Caco-2 (cell line): ENCODE results near the gene LSM14B. TPM values are rescaled to one million over a fixed set of nuclear protein-coding genes. Genes with fewer than 3 reads are reported as not detected.

Experiments used
- BruUV-seq: library from RNA; stranded (reverse); fragments of 400-500 nt; replicated peaks from 2 replicates; lab custom pipeline; 2021; lab: Mats Ljungman, UMichigan
- CTCF ChIA-PET: fragments of 300-600 bp; sonication (Branson Sonifier 250); formaldehyde crosslinking; loops from one replicate; lab custom pipeline; 2022; ENCODE audit warnings: antibody characterized with exemption; lab: Charles Lee
- POLR2A ChIA-PET: fragments of 300-600 bp; sonication (Branson Sonifier 250); formaldehyde crosslinking; loops from one replicate; lab custom pipeline; 2022; ENCODE audit warnings: antibody characterized with exemption; lab: Charles Lee
- DNase-seq, 2 experiments: peaks; one replicate each; pipeline versions ENCODE4 v3.0.0 to v3.0.0-alpha.2; 2020 to 2022
- H3K27me3 ChIP-seq: replicated peaks from 2 replicates; pipeline ENCODE4 v1.6.0; 2011; ENCODE audit warnings: low read length; ENCODE audit not compliant: control insufficient read depth, insufficient read depth
- H3K36me3 ChIP-seq: 2 replicates; pipeline ENCODE4 v1.5.1; 2011; ENCODE audit warnings: low read length; ENCODE audit not compliant: control insufficient read depth, insufficient read depth
- H3K4me1 ChIP-seq: fragments of 250-450 bp; sonication (Bioruptor Pico); 2 replicates; pipeline ENCODE4 v1.5.1; 2020; ENCODE audit warnings: mild to moderate bottlenecking
- H3K4me3 ChIP-seq: 2 replicates; pipeline ENCODE4 v1.5.1; 2011; ENCODE audit warnings: low read depth, mild to moderate bottlenecking, control low read depth, low read length
- H3K9me3 ChIP-seq: fragments of 250-450 bp; sonication (Bioruptor Pico); 2 replicates; pipeline ENCODE4 v1.5.1; 2020; ENCODE audit warnings: mild to moderate bottlenecking, moderate library complexity
- H3K27ac Mint-ChIP-seq: one replicate; pipeline ENCODE4 v1.8.0; 2022; ENCODE audit warnings: mixed read lengths; ENCODE audit not compliant: unreplicated experiment
- H3K27me3 Mint-ChIP-seq: one replicate; pipeline ENCODE4 v1.8.0; 2022; ENCODE audit warnings: mixed read lengths; ENCODE audit not compliant: insufficient read depth, unreplicated experiment
- H3K36me3 Mint-ChIP-seq: one replicate; pipeline ENCODE4 v1.8.0; 2022; ENCODE audit warnings: mild to moderate bottlenecking, mixed read lengths; ENCODE audit not compliant: insufficient read depth, unreplicated experiment
- H3K4me1 Mint-ChIP-seq: one replicate; pipeline ENCODE4 v1.8.0; 2022; ENCODE audit warnings: low read depth, mixed read lengths; ENCODE audit not compliant: unreplicated experiment
- H3K4me3 Mint-ChIP-seq: one replicate; pipeline ENCODE4 v1.8.0; 2022; ENCODE audit warnings: mild to moderate bottlenecking, moderate library complexity, mixed read lengths; ENCODE audit not compliant: unreplicated experiment
- H3K9me3 Mint-ChIP-seq: one replicate; pipeline ENCODE4 v1.8.0; 2022; ENCODE audit warnings: mixed read lengths; ENCODE audit not compliant: unreplicated experiment
- CTCF ChIP-seq, 2 experiments: fragments of 200-600 bp in 1 of 2; IDR thresholded peaks; 1 replicate in 1 of 2; 2 replicates in 1 of 2; pipeline versions ENCODE4 v1.5.1 to v1.8.0; 2011 to 2022; ENCODE audit warnings: antibody characterized with exemption in 1 of 2, control low read depth in 1 of 2, inconsistent platforms in 1 of 2, low read depth in 1 of 2, low read length in 1 of 2, mild to moderate bottlenecking in 1 of 2, moderate library complexity in 1 of 2; ENCODE audit not compliant: insufficient read depth in 1 of 2, severe bottlenecking in 1 of 2, unreplicated experiment in 1 of 2
- intact Hi-C: fragments of 100-400 bp; cut with micrococcal nuclease; formaldehyde crosslinking; loops from one replicate; pipeline ENCODE4 v1.10.0; 2022; ENCODE audit not compliant: unreplicated experiment
- total RNA-seq: library from RNA; stranded (reverse); gene quantifications from 2 replicates; pipeline ENCODE4 v1.2.3, GENCODE V29; 2022

LSM14B gene
- total RNA-seq, 1 experiment from 2014 or later: 154 TPM

- Histone ChIP-seq H3K4me1 (no peaks in the 10 kb centered on the region), H3K27me3 (no peaks in the 10 kb centered on the region), H3K4me3 (no peak overlapping the region), H3K36me3 (peaks cover 23% of the 10 kb centered on the region), H3K9me3 (no peaks in the 10 kb centered on the region)
- intact Hi-C loops: no loop called here
- ChIA-PET POLR2A (no interaction called here), CTCF (no interaction called here)
- no peaks in the 10 kb centered on the region for H3K4me1 Mint-ChIP-seq
- no peak for DNase-seq
- no peaks in the 10 kb centered on the region for H3K27me3 Mint-ChIP-seq
- no peak for TF ChIP-seq CTCF (IDR thresholded peaks at IDR 0.05; ENCODE audit: insufficient read depth in 1 of 2, low read depth in 1 of 2, low read length in 1 of 2, severe bottlenecking in 1 of 2, unreplicated experiment in 1 of 2)
- H3K27ac Mint-ChIP-seq: no peak overlapping the region
- no peak overlapping the region for H3K4me3 Mint-ChIP-seq
- no TSS peak for BruUV-seq
- H3K36me3 Mint-ChIP-seq: peaks cover 85% of the 10 kb centered on the region
- no peaks in the 10 kb centered on the region for H3K9me3 Mint-ChIP-seq
Measured at GRCh38 chr20:62163986-62164762, 41.9 kb downstream of the LSM14B start.

GRCh38 chr20:62164879-62165761 lies 42.8 kb downstream of the LSM14B start:
- H3K9me3 Mint-ChIP-seq: no peaks in the 10 kb centered on the region
- H3K36me3 ChIP-seq: peaks cover 25% of the 10 kb centered on the region
- peaks cover 88% of the 10 kb centered on the region for H3K36me3 Mint-ChIP-seq
- intact Hi-C loops: no loop called here
- no peak overlapping the region for H3K27ac Mint-ChIP-seq
- no peaks in the 10 kb centered on the region for H3K27me3 Mint-ChIP-seq
- TF ChIP-seq CTCF (IDR thresholded peaks at IDR 0.05; ENCODE audit: insufficient read depth in 1 of 2, low read depth in 1 of 2, low read length in 1 of 2, severe bottlenecking in 1 of 2, unreplicated experiment in 1 of 2): no peak
- H3K4me1 Mint-ChIP-seq: no peaks in the 10 kb centered on the region
- no peak overlapping the region for H3K4me3 Mint-ChIP-seq
- H3K4me3 ChIP-seq: no peak overlapping the region
- POLR2A ChIA-PET: no interaction called here
- no TSS peak for BruUV-seq
- H3K27me3 ChIP-seq: no peaks in the 10 kb centered on the region
- CTCF ChIA-PET: no interaction called here
- H3K4me1 ChIP-seq: no peaks in the 10 kb centered on the region
- DNase-seq: no peak
- H3K9me3 ChIP-seq: no peaks in the 10 kb centered on the region

GRCh38 chr20:62165762-62166399 lies 43.6 kb downstream of the LSM14B start:
- Mint-ChIP-seq H3K4me1 (no peaks in the 10 kb centered on the region), H3K4me3 (no peak overlapping the region), H3K9me3 (no peaks in the 10 kb centered on the region), H3K27ac (no peak overlapping the region), H3K27me3 (no peaks in the 10 kb centered on the region), H3K36me3 (peaks cover 85% of the 10 kb centered on the region)
- no peaks in the 10 kb centered on the region for H3K9me3 ChIP-seq
- ChIA-PET CTCF (interaction anchor here (0.7 kb wide), 1 partner anchor 9 kb away, joined by 3 read pairs; no protein-coding TSS in a partner anchor), POLR2A (no interaction called here)
- no peaks in the 10 kb centered on the region for H3K4me1 ChIP-seq
- H3K27me3 ChIP-seq: no peaks in the 10 kb centered on the region
- no peak for TF ChIP-seq CTCF (IDR thresholded peaks at IDR 0.05; ENCODE audit: insufficient read depth in 1 of 2, low read depth in 1 of 2, low read length in 1 of 2, severe bottlenecking in 1 of 2, unreplicated experiment in 1 of 2)
- peak in 1 of 2 experiments; percentile 56 for DNase-seq
- intact Hi-C loops: no loop called here
- no peak overlapping the region for H3K4me3 ChIP-seq
- no TSS peak for BruUV-seq
- H3K36me3 ChIP-seq: peaks cover 25% of the 10 kb centered on the region
